ENCODE measurements around the gene SMYD3.

DNA sequence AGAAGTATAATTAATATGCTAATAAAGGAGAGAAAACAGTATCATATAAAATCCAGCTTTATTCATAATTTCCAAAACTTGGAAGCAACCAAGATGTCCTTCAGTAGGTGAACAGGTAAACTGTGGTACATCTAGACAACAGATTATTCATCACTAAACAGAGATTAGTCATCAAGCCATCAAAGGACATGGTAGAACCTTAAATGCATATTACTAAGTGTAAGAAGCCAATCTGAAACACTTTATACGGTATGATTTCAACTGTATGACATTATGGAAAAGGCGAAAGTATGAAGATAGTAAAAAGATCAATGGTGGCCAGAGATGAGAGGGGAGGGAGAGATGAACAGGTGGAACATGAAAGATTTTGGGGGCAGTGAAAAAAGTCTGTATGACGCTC, 541.7 kb downstream of the SMYD3 start:
- TF ChIP-seq POU5F1 (IDR thresholded peaks at IDR 0.05; ENCODE audit: borderline replicate concordance, low read depth, low read length, partially characterized antibody) (no peak), FOXJ3 (CRISPR knock-in tag; IDR thresholded peaks at IDR 0.05) (no peak), MAFG (tag; conservative IDR thresholded peaks at IDR 0.05) (no peak), SPI1 (IDR thresholded peaks at IDR 0.05; ENCODE audit: borderline replicate concordance, low read depth, low read length) (no peak), CHD4 (IDR thresholded peaks at IDR 0.05; ENCODE audit: insufficient read depth, insufficient replicate concordance, low read depth, low read length, poor library complexity, severe bottlenecking) (no peak), HNRNPLL (IDR thresholded peaks at IDR 0.05; ENCODE audit: low read depth, low read length, poor library complexity, severe bottlenecking) (no peak), SP1 (CRISPR knock-in tag; IDR thresholded peaks at IDR 0.05) (no peak), RCOR1 (IDR thresholded peaks at IDR 0.05; ENCODE audit: borderline replicate concordance in 1 of 2, low read depth in 2 of 2, low read length in 2 of 2) (no peak), GATA2 (CRISPR knock-in tag; IDR thresholded peaks at IDR 0.05) (no peak), ZNF384 (IDR thresholded peaks at IDR 0.05; ENCODE audit: low read depth, low read length) (no peak)
- TF ChIP-seq, protein P1, sequence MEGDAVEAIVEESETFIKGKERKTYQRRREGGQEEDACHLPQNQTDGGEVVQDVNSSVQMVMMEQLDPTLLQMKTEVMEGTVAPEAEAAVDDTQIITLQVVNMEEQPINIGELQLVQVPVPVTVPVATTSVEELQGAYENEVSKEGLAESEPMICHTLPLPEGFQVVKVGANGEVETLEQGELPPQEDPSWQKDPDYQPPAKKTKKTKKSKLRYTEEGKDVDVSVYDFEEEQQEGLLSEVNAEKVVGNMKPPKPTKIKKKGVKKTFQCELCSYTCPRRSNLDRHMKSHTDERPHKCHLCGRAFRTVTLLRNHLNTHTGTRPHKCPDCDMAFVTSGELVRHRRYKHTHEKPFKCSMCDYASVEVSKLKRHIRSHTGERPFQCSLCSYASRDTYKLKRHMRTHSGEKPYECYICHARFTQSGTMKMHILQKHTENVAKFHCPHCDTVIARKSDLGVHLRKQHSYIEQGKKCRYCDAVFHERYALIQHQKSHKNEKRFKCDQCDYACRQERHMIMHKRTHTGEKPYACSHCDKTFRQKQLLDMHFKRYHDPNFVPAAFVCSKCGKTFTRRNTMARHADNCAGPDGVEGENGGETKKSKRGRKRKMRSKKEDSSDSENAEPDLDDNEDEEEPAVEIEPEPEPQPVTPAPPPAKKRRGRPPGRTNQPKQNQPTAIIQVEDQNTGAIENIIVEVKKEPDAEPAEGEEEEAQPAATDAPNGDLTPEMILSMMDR (IDR thresholded peaks at IDR 0.05 in 2 of 3, conservative IDR thresholded peaks at IDR 0.05 in 1 of 3; ENCODE audit: insufficient read depth in 2 of 3, low read depth in 1 of 3, low read length in 3 of 3): no peak

Data from K562 (cell line).